ENCODE data around the gene SOCS2.
A peak's percentile ranks its signal among the peaks of the same experiment; 100 is the strongest.

Gene SOCS2

DNA sequence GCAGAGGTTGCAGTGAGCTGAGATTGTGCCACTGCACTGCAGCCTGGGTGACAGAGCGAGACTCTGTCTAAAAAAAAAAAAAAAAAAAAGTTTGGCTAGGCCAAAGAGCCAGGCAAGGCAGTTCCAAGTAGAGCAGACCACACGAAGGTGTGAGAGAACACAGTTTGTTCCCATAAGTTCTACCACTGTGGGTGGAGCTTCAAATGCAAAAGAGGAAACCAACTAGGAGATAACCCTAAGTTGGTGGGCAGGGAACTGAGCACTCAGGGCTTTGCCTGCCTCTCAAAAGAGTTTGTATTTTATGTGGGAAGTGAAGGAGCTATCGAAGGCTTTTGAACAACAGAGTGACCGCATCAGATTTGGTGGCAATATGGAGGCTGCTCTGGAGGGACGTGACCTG lies 15.1 kb downstream of the SOCS2 start:
- no peak for DNase-seq (ENCODE audit: low read depth)
- no peak overlapping the region for H3K4me3 ChIP-seq (ENCODE audit: low read length)
- TF ChIP-seq, protein P1, sequence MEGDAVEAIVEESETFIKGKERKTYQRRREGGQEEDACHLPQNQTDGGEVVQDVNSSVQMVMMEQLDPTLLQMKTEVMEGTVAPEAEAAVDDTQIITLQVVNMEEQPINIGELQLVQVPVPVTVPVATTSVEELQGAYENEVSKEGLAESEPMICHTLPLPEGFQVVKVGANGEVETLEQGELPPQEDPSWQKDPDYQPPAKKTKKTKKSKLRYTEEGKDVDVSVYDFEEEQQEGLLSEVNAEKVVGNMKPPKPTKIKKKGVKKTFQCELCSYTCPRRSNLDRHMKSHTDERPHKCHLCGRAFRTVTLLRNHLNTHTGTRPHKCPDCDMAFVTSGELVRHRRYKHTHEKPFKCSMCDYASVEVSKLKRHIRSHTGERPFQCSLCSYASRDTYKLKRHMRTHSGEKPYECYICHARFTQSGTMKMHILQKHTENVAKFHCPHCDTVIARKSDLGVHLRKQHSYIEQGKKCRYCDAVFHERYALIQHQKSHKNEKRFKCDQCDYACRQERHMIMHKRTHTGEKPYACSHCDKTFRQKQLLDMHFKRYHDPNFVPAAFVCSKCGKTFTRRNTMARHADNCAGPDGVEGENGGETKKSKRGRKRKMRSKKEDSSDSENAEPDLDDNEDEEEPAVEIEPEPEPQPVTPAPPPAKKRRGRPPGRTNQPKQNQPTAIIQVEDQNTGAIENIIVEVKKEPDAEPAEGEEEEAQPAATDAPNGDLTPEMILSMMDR (IDR thresholded peaks at IDR 0.05; ENCODE audit: insufficient read depth, low read depth, low read length, missing control alignments): no peak

DNA sequence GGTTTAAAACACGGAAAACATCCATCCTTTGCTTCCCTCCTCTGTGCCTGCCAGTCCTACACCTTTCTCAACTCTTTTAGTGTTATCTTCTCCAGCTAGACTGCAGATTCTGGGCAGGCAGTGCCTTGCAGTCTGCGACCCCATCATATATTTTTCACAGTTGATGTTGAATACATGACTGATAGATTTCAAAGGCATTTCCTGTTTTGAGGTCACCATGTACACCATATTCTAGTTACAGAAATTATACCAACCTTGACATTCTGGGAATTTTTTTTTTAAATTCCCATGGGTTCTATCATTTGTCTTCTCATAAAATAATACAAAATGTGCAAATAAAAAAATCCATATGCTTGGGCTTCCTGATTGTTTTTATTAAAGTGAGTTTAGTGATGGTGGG lies 16.6 kb downstream of the SOCS2 start:
- TF ChIP-seq, protein P1 (IDR thresholded peaks at IDR 0.05; ENCODE audit: insufficient read depth, low read depth, low read length, missing control alignments): no peak
- no peak for DNase-seq (ENCODE audit: low read depth)
- no peak overlapping the region for H3K4me3 ChIP-seq (ENCODE audit: low read length)

DNA sequence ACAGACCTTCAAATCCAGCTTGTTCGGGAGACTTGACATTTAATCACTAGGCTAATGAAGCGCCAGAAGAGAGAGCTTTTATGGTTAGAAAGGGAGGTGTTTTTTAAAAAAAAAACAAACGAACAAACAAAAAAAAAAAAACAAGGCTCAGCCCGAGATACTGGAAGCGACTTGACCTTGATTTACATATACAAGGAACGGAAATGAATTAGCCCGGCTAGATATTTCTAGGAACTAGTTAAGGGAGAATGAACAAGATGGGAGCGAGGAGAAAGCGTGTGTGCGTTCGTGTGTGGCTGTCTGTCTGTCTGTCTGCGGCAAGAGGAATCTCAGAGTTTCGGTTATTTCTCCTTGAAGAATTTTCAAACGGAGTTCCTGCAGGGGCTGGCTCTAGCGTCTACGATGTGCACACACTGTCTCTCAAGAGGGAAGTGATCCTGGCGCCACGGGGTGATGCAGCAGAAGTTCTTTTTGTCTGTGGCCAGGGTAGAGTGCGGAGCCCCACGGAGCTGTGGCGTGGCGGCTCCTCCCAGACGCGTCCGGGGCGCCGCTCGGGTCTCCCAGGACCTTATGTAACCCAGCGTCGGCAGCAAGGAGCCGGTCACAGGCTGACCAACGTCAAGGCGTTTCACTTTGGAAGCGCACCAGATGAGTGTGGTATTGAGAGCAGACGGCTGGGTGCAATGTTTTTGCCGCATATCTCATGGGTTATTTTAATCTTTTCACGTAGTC lies 18.8 kb downstream of the SOCS2 start:
- peak; percentile 60 for DNase-seq (ENCODE audit: low read depth)
- H3K4me3 ChIP-seq (ENCODE audit: low read length): peak overlapping the region; percentile 64
- TF ChIP-seq, protein P1 (IDR thresholded peaks at IDR 0.05; ENCODE audit: insufficient read depth, low read depth, low read length, missing control alignments): no peak

DNA sequence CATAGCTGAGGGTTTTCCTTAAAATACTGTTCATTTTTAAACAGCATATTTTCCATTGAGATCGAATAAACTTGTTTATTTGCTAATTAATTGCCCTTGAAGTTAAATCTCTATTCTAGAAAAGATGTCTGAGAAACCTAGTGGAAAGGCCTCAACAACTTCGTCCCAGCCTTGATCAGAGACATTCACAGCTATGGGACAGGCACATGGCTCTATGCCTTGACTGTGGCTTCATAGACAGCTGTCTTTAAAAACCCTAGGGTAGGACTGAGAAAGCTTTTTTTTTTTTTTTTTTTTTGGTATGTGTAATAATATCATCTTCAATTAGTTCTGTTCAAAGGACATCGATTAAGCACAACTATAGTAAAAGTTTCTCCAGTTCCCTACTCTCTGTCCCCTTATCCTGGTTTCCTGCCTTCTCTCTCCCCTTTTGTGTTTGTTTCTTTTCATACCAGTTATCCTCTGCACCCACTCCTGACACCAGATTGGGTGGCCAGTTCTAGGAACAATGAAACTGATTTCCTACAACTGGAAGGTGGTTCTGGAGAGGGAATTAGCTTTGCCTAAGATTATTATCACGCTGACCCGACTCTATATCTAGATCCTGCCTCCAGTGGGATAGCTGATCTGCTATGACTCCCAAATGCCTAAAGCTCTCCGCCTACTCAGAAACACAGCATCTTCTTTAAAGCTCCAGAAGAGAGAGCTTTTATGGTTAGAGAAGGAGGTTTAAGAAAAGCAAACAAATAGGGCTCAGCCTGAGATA lies 20.3 kb downstream of the SOCS2 start:
- H3K4me3 ChIP-seq (ENCODE audit: low read length): no peak overlapping the region
- no peak for DNase-seq (ENCODE audit: low read depth)
- TF ChIP-seq, protein P1 (IDR thresholded peaks at IDR 0.05; ENCODE audit: insufficient read depth, low read depth, low read length, missing control alignments): no peak

DNA sequence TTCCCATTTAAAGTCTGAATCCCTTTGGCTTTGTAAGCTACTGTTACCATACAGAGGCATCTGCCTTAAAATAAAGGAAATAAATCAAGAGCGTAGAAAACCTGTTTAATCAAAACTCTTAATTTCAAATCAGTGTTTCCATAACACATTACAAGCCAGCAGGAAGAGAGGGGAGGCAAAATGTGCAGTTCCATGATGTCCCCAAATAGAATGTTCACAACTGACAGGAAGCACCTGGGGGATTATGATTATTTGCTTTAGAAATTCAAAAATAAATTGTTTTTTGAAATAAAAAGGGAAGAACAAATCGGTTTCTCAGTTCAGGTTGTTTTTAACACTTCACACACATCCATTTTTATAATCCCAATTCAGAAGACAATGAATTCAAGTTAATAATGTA lies 21.4 kb downstream of the SOCS2 start:
- no peak for DNase-seq (ENCODE audit: low read depth)
- no peak overlapping the region for H3K4me3 ChIP-seq (ENCODE audit: low read length)
- TF ChIP-seq, protein P1 (IDR thresholded peaks at IDR 0.05; ENCODE audit: insufficient read depth, low read depth, low read length, missing control alignments): no peak

DNA sequence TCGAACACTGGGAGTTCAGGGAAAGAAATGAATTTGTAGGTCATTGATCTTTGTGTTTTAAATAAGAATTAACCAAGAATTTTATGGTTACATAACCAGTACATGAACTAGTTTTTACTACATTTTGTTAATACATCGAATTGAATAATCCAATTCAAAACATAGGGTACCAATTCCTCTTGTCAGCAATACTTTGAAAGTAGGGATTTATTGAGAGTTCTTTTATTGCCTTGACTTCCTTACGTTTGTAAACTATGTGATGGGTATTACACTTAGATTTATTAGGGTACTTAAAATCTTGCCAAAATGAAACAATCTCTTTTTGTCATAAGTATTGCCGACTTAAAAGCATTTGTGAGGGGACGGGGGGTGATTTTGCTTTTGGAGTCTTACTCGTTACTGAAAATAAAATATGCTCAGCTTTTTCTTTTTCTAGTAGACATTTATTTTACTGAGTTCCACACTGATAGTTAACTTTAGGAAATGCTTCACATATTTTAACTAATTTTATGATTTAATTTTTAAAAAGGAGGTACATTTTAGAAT lies 22.4 kb downstream of the SOCS2 start:
- H3K4me3 ChIP-seq (ENCODE audit: low read length): no peak overlapping the region
- TF ChIP-seq, protein P1 (IDR thresholded peaks at IDR 0.05; ENCODE audit: insufficient read depth, low read depth, low read length, missing control alignments): no peak
- no peak for DNase-seq (ENCODE audit: low read depth)
